Stimulated activated CD8-positive, alpha-beta memory T cell treated with anti-CD3 and anti-CD28 coated beads, Interleukin-2, amount 100 ng/mL, for 1 hour (primary cell): ENCODE measurements around the gene CTNNB1.

Source experiments
- DNase-seq, 2 donors: peaks; one replicate each; pipeline ENCODE4 v3.0.0-alpha.2; 2020; ENCODE audit warnings: low read depth in 2 of 2

CTNNB1 gene

DNA sequence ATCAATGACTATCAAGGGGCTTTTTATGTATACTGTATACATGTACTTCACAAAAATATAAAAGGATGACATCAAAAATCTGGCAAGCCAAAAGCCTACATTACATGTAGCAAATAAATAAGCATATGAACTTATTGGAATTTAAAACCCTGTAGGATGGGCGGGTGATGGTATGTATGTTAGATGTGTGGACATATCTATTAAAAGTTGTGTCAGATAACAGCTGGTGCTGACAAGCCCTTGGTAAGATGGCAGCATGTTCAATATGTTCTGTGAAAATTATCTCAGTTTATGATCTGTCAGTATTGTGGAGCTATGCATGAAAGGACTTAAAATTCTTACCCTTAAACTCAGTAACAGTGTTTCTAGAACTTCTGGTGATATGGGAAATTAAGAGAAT, 20.1 kb downstream of the CTNNB1 start:
- DNase-seq: no peak

DNA sequence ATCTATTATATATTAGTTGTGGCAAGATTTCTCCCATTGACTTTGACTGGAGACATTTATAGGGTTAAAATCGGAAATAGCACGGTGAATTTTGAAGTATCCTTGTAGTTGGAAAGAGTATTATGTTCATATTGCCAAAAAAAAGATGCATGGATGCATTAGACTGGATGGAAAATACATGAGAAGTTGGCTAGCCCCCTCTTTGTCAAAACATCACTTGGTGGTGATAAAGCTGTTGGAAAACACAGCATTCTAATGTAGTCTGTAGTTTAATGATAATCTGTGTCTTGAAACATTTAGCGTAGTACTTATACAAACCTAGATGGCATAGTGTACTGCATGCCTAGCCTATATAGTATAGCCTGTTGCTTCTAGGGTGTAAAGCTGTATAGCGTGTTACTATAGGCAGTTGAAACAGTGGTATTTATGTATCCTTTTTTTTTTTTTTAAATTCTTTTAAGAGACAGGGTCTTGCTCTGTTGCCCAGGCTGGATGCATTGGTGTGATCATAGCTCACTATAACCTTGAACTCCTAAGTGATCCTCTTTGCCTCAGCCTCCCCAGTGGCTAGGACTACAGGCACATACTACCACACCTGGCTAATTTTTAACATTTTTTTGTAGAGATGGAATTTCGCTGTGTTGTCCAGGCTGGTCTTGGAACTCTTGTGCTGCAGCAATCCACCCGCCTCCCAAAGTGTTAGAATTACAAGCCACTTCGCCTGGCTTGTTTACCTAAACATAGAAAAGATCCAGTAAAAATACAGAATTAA, 21.8 kb downstream of the CTNNB1 start:
- DNase-seq: no peak

DNA sequence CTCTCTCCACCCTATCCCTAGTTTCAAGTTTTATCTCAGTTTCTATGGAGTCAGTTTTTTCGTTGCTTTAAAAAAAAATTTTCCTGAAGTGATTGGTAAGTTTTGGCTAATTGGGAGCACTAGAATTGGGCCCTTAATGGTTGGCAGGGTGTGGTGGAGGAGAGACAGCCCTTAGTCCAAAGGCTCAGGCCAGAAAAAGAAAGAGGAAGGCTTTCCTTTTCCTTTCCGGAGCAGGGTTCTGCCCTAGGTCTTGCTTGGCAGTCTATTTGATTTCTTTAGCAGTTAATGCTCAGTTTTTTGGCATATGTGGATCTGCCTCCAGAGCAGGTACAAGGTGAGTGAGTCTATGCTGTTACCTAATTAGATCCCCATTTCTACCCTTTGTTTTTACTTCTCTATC, 22.7 kb downstream of the CTNNB1 start:
- no peak for DNase-seq

DNA sequence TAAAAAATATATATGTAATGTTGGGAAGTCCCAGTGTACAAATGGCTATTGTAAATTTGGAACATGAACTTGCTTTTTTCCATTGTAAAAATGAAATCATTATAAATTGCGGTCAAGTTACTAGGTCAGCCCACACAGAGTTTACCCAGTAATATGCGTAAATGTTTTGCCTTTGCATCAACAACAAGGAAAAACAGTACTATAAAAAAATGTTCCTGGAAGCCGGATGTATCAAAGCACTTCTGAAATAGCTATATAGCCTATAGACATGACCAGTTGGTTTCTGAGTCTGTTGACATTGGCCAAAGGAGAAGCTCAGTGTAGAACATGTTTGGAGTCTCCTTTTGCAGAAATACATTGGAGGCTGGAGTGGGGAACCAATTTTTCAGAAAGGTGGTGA, 23.2 kb downstream of the CTNNB1 start:
- DNase-seq: no peak

DNA sequence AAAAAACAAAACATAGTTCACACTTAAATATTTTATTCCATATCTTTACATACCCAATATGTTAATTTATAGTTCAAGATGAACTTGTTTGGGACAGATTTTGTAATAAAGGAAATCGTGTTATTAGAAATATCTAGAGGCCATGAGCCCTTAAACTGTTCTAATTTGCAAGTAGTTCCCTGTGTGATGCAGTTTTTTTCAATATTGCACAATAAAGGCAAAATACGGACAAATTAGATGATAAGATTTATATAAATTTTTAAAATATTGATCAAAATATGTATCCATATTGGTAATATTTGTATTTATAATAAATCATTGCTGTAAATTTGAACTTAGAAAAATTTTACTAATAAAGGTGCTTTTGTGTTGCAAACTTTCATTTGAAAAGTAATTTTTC, 23.8 kb downstream of the CTNNB1 start:
- no peak for DNase-seq

DNA sequence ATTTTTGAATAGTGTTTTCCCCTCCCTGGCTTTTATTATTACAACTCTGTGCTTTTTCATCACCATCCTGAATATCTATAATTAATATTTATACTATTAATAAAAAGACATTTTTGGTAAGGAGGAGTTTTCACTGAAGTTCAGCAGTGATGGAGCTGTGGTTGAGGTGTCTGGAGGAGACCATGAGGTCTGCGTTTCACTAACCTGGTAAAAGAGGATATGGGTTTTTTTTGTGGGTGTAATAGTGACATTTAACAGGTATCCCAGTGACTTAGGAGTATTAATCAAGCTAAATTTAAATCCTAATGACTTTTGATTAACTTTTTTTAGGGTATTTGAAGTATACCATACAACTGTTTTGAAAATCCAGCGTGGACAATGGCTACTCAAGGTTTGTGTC, 24.4 kb downstream of the CTNNB1 start:
- DNase-seq: no peak

DNA sequence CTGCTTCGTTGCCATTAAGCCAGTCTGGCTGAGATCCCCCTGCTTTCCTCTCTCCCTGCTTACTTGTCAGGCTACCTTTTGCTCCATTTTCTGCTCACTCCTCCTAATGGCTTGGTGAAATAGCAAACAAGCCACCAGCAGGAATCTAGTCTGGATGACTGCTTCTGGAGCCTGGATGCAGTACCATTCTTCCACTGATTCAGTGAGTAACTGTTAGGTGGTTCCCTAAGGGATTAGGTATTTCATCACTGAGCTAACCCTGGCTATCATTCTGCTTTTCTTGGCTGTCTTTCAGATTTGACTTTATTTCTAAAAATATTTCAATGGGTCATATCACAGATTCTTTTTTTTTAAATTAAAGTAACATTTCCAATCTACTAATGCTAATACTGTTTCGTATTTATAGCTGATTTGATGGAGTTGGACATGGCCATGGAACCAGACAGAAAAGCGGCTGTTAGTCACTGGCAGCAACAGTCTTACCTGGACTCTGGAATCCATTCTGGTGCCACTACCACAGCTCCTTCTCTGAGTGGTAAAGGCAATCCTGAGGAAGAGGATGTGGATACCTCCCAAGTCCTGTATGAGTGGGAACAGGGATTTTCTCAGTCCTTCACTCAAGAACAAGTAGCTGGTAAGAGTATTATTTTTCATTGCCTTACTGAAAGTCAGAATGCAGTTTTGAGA, 25.0 kb downstream of the CTNNB1 start:
- no peak for DNase-seq

DNA sequence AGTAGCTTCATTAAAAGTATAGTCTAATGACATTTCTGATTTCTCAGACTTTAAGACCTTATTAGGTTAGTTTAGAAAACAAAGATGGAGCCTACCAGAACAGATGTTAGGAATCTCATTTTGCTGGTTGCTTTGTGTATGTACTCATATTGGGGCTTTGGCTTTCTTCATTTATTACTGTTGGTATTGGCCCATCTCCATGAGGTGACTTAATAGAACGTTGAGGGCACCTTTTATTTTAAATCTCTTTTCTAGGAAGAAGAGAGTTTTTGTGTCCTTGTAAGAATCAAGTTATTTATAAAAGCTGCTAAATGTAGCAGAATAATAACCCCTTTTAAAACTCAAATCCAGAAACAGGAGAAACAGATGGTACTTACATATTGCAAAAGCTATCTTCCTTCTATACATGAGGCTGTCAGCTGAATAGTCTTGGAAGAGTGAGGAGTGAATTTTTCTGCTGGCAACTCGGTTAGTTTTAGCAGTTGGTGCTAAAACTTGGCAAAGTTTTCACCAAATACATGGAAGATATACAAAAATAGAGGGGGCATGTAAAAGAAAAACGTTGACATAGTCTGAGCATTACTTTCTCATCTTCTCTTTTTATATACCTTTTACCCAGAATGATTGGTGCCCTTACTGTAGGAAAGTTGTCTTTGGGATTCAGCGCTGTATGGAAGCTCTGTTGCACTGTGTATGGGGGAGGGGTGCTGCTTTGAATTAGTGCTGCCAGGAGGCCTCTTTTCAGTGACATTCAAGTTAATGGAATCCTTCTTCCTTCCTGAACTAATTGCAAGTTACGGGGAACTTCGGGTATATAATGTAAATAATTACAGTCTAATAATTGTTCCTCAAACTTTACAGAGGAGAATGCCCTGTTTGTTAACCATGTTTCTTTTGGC, 35.8 kb downstream of the CTNNB1 start:
- no peak for DNase-seq

DNA sequence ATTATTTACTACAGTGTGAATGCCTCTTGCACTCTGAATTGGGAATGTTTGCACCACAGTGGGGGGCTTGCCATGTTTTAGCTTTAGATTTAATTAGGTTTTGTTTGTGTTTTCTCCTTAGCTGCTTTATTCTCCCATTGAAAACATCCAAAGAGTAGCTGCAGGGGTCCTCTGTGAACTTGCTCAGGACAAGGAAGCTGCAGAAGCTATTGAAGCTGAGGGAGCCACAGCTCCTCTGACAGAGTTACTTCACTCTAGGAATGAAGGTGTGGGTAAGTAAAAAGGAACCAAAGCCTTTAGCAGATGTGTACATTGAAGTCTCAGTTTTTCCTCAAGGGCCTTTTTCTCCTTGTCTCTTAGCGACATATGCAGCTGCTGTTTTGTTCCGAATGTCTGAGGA, 36.9 kb downstream of the CTNNB1 start:
- DNase-seq: no peak

DNA sequence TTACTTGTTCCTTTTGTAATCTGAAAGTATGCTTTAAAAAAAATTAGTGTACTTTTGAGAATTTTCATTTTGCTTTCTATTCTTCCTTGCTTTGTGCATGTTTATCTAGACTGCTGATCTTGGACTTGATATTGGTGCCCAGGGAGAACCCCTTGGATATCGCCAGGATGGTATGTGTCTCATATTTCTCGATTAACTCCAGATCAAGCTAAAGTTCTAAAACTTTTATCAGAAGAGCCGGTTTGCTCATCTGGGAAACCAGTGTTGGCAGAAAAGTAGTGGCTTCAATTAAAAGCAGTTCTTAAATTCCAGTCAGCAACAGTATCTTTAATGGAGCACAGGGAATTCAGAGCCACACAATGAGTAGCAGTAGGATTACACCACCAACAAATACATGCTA, 38.6 kb downstream of the CTNNB1 start:
- DNase-seq: no peak

DNA sequence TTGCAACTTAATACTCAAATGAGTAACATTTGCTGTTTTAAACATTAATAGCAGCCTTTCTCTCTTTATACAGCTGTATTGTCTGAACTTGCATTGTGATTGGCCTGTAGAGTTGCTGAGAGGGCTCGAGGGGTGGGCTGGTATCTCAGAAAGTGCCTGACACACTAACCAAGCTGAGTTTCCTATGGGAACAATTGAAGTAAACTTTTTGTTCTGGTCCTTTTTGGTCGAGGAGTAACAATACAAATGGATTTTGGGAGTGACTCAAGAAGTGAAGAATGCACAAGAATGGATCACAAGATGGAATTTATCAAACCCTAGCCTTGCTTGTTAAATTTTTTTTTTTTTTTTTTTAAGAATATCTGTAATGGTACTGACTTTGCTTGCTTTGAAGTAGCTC, 40.3 kb downstream of the CTNNB1 start:
- DNase-seq: no peak

DNA sequence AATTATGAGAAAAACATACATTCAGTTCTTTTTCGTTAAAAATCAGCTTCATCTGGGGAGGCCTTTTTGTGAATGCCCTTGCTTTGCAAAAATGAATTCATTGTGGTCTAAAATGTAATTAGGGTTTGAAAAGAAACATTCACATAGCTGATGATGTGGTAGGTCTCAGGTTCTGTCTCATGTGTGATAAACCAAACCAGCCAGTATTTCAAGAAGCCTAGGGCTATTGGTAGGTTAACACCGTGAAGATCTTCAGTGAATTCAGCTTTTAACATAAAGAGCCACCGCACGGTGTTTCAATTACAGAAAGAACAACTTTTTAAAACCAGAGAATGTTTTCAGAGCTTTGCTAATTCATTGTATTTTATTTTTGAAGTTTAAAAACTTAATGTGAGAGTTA, 41.9 kb downstream of the CTNNB1 start:
- no peak for DNase-seq

DNA sequence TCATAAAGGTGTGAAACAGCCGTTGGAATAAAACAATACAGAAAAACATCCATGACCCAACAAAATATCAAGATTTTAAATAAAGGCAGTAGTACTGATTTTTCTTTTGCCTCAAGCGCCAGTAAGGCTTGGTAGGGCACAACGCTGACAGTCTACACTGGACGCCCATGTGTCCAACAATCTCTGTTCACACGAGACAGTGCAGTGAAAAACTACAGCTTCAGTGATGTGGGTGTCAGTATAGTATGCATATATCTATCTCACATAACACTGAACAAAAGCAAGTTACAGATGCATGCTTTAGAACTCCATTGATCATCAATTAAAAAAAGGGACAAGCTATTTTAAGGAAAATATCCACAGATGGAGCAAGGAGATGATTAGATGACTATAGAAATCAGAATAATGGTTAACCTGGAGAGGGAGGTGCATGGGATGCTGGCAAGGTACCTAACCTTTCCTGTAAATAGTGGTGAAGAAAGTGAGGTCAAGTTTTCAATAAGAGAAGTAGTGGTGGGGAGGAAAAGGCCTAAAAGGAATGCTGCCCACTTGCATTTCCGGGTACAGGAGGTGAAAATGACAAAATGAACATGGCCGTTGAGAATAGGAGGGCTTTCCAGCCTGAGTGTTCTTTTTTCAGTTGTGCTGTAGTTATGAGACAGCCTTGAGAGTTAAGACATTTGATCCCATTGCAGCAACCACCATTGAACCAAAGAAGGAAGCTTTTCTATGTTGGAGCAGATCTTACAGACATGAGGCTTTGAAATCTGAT, 42.7 kb downstream of the CTNNB1 start:
- no peak for DNase-seq

DNA sequence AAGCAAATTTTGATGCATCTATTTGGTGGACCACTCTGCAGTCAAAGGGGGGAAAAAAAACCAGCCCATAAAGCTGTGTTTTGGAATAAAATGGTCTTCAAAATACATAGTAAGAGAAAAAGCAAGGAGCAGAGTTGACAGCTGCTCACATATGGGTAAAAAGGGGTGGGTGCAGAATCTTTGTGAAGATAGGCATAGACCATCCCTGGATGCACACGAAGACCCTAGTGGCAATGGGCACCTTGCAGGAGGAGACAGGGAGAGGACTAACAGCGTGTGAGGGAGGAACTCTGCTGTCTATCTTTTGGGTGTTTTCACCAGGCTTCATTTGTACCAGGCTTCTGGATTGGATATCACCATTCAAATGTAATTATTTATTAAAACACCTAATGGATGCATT, 43.9 kb downstream of the CTNNB1 start:
- DNase-seq: no peak

DNA sequence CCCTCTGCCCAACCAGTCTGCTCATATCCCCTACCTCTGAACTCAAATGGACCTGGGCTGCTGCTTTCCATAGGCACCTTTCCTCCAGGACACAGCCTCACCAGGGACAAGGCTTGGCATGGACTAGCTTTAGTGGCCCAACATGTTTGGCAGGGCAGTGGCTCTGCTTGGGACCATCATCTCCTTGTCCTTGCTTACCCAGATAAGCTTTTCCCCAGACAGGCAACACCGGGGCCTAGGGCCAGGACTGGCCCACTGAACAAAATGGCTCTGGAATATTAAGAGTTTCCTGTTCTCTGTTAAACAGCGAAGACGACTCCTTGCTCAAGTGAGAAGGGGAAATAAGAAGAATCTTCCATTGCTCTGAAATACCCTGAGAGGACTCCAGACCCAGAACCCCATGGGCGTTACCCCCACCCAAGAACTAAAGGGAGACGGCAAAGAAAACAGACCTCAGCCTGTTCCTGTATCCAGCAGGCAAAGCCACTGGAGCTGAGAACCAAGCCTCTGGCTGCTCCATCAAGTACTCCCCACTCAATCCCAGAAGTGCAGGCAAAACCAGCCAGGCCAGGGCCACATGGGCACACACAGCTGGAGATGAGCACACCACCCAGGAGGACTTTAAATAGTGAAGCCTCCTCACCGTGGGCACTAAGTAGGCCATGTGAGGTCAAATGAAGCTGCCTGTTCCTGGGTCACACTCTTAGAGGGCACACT, 45.5 kb downstream of the CTNNB1 start:
- DNase-seq: no peak

DNA sequence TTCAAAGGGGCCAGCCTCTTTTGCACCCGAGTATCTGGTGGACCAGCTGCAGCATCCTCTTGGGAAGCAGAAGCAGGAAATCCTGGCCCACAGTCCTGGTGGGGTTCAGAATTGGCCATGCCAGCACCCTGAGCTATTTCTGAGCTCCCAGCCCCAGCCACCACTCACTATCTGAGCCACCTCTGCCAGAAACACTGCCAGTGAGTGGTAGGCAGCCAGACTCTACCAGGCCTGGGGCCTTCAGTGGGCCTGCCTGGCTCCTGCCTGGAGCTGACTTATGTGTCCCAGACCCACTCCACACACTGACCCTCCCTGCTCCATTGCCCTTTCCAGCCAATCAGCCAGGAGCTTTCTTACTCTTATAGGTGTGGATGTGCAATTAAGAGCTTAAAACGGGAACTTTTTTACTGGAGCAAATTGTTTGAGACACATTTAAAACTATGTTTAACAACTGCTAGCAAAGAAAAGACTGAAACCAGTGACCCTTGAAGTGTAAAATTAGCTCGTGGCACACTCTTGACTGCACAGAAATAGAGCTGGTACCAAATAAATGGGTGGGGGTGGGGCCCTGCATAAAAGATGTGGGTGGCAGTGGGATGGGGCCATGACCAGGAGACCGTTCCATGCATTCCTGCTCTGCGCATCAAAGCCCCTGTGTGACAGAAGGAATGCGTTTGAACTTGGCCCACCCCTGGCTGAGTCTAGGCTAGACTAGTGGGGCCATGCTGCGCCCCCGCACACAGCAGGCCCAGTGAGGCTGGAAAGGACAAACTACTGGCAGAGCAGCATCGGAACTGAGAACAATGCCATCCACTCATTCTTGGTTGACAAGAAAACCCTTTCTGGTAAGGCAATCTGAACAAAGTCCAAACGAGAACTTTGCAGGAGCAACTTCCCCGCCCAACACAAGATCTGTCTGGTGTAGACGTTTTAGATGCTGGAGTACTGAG, 48.0 kb downstream of the CTNNB1 start:
- DNase-seq: no peak

DNA sequence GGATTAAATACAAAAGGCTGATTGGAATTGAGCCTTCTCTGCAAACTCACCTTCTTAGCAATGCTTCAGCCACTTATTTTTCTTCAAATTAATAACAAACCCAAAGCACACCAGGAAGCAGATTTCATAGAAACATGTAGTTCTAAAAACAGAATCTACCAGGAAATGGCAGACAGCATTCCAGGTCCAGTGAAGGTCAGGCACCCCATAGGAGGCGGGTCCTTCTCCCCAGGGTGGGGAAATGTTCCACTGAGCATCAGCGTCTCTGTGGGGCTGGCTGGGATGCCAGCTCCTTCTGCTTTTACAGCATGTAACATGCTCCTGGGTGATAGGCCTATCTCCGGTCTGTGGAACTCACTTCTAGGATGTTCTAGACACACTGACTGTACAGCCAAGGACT, 49.2 kb downstream of the CTNNB1 start:
- no peak for DNase-seq

DNA sequence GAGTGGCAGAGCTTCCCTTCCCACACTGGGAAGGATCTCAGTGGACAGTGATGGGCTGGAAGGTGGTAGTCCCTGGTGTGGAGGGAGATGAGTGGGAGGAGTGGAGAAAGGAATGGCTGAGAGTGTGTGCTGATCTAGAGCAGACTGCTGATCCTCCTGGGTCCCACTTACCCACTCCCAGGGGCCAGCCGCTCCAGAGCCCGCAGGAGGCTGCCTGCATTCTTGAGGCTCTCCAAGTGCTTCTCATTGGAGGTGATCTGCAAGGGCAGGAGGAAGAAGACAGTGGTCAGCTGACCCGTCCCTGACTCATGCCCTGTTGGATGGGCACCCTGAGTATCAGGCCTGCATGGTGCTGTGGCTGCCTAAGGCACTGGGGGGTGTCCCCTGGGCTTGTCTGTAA, 50.0 kb downstream of the CTNNB1 start:
- no peak for DNase-seq

DNA sequence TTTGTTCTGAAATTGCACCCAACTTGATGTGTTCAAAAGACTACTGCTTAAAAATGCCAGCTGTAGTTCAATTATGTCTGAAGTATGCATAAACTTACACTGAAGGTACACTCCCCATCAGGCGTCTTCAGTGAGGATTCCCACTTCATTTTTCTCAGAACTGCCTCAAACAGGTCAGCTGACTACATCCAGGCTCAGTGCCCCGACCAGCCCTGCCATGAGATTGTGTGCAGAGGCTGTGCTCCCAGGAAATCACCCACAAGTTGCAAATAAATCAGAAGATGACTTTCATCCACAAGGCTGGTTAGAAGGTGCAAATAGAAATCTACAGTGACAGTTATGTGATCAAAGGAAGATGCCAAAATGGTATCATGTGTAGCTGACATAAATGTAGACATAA, 51.5 kb downstream of the CTNNB1 start:
- DNase-seq: no peak

DNA sequence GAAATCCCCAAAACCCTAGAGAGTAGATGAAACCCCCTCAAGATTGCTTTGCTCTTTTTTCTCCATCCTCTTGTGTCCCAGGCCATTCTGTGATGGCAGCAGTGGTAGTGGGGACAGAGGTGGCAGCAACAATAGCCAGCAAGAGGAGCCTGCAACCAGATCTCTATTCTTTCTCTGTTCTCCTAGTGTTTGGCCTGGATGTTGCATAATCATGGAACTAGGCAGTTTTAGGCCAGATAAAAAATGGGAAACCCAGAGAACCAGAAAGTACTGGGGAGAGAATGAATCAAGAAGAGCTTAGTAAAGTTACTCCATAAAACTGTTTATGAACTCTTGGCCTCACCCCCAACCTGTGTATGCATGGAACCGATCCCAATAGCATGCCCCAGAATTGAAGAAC, 52.3 kb downstream of the CTNNB1 start:
- DNase-seq: no peak
